Measurements from ENCODE around the gene PLEKHA4. TPM values are rescaled to one million over a fixed set of nuclear protein-coding genes. Genes with fewer than 3 reads are reported as not detected.
A peak's percentile ranks its signal among the peaks of the same experiment; 100 is the strongest.

The PLEKHA4 gene
- total and polyA plus RNA-seq, 2 of the 13 experiments (the other 11 are each of a cell fraction or from before 2014, with no cell fraction given) = 4.8 to 6.0 TPM

- no peak for TF ChIP-seq LRRFIP1 (CRISPR knock-in tag; conservative IDR thresholded peaks at IDR 0.05)
- TF ChIP-seq RBFOX2 (IDR thresholded peaks at IDR 0.05; ENCODE audit: low read depth, low read length) = 0 out of 2 replicates have a peak, but pooled peaks have one; percentile 32
- TF ChIP-seq SMC3 (IDR thresholded peaks at IDR 0.05; ENCODE audit: low read length) = peak; percentile 29
- TF ChIP-seq XRCC5 (optimal IDR thresholded peaks at IDR 0.05; ENCODE audit: low read length) = no peak
- TF ChIP-seq POLR2G (IDR thresholded peaks at IDR 0.05; ENCODE audit: low read depth, low read length) = no peak
- no peak for TF ChIP-seq MAFF (IDR thresholded peaks at IDR 0.05; ENCODE audit: low read depth, low read length)
- no peak for TF ChIP-seq NONO (IDR thresholded peaks at IDR 0.05)
- 0 out of 2 replicates have a peak, but pooled peaks have one; percentile 12 for TF ChIP-seq NONO (CRISPR knock-in tag; conservative IDR thresholded peaks at IDR 0.05)
- peak; percentile 77 for TF ChIP-seq AGO2 (optimal IDR thresholded peaks at IDR 0.05; ENCODE audit: low read depth, low read length)
- peak; percentile 29 for TF ChIP-seq RAD21 (CRISPR knock-in tag; IDR thresholded peaks at IDR 0.05)
- peak; percentile 54; the same call in 1 of the 2 replicates for TF ChIP-seq THAP11 (CRISPR knock-in tag; IDR thresholded peaks at IDR 0.05)
- peak; percentile 31; the same call in 1 of the 2 replicates for TF ChIP-seq HNF4G (IDR thresholded peaks at IDR 0.05; ENCODE audit: borderline replicate concordance, low read depth, low read length)
- no peak for TF ChIP-seq HNF4G (CRISPR knock-in tag; IDR thresholded peaks at IDR 0.05; ENCODE audit: borderline replicate concordance, low read depth)
- no peak for TF ChIP-seq MXD3 (CRISPR knock-in tag; IDR thresholded peaks at IDR 0.05)
Observed at GRCh38 chr19:48813123-48813913, 55.1 kb downstream of the PLEKHA4 start (continued).
